HG03378 (cell line): Measurements from ENCODE around the gene CADM1.

Experiments
- ATAC-seq: cut with Tn5 transposase; IDR thresholded peaks from one replicate; pipeline ENCODE4 v1.9.1; 2021; ENCODE audit warnings: mild to moderate bottlenecking, moderate library complexity; ENCODE audit not compliant: unreplicated experiment

Gene CADM1

GRCh38 chr11:115363426-115363825, 140.8 kb downstream of the CADM1 start:
- ATAC-seq, result no peak

GRCh38 chr11:115362997-115363396, 141.2 kb downstream of the CADM1 start:
- no peak for ATAC-seq

GRCh38 chr11:115361025-115361424, 143.2 kb downstream of the CADM1 start:
- no peak for ATAC-seq

GRCh38 chr11:115360186-115360824, 143.9 kb downstream of the CADM1 start:
- no peak for ATAC-seq

GRCh38 chr11:115357066-115357465, 147.1 kb downstream of the CADM1 start:
- ATAC-seq, result no peak

GRCh38 chr11:115352805-115353485, 151.3 kb downstream of the CADM1 start:
- ATAC-seq, result no peak

- no peak for ATAC-seq
Observed at GRCh38 chr11:115349335-115350017, 154.7 kb downstream of the CADM1 start.

GRCh38 chr11:115348416-115348815, 155.8 kb downstream of the CADM1 start:
- no peak for ATAC-seq

- no peak for ATAC-seq
Observed at GRCh38 chr11:115347106-115347505, 157.1 kb downstream of the CADM1 start.

GRCh38 chr11:115345840-115346239, 158.4 kb downstream of the CADM1 start:
- no peak for ATAC-seq

GRCh38 chr11:115345361-115345760, 158.9 kb downstream of the CADM1 start:
- no peak for ATAC-seq

- ATAC-seq, result no peak
Observed at GRCh38 chr11:115344846-115345245, 159.4 kb downstream of the CADM1 start.

GRCh38 chr11:115342142-115342541, 162.1 kb downstream of the CADM1 start:
- ATAC-seq, result no peak

GRCh38 chr11:115340874-115341273, 163.3 kb downstream of the CADM1 start:
- ATAC-seq, result no peak

- ATAC-seq, result no peak
Observed at GRCh38 chr11:115338476-115338875, 165.7 kb downstream of the CADM1 start.

- no peak for ATAC-seq
Observed at GRCh38 chr11:115334932-115335788, 169.1 kb downstream of the CADM1 start.

GRCh38 chr11:115333949-115334348, 170.3 kb downstream of the CADM1 start:
- no peak for ATAC-seq

GRCh38 chr11:115333121-115333520, 171.1 kb downstream of the CADM1 start:
- ATAC-seq, result no peak

GRCh38 chr11:115330684-115331482, 173.3 kb downstream of the CADM1 start:
- no peak for ATAC-seq

GRCh38 chr11:115326526-115326925, 177.7 kb downstream of the CADM1 start:
- ATAC-seq, result no peak
